ENCODE data around the gene TLR1.
"Not testable (repeated sequence)": the region's sequence is repeated elsewhere in the genome, so short reads cannot be mapped to it uniquely, and the experiment has no call there.

The TLR1 gene

DNA sequence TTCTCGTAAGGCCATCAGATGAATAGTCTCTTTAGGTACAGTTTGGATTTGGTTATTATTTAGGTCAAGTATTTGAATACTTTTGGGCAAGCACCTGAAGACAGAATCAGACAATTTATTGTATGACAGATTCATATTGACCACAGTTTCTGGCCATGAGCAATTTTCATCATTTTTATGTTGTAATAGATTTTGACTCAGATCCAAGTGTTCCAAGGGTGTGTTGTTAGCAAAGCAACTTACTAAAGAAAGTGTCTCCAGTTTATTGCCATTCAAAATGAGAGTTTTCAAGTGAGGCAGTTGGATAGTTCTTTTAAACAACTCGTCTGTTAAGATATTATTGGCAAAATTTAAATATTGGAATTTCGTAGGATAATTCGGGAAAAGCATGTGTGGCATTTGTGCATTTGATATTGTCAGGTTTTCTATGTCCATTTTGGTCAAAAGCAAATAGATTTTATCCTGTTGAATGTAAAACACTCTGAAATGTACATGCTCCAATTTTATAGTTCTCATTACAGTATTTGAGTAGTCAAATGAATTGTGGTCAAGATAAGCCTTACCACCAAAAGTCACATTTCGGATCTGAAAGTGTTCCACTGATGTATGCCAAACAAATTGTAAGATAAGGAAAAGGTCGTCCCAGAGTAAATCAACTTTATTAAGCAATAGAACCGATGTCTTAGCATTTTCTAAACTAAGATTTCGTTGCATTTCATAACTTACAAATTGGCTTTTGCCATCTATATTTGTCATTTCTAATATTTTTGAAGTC, 30.2 kb downstream of the TLR1 start:
- no peak for DNase-seq

DNA sequence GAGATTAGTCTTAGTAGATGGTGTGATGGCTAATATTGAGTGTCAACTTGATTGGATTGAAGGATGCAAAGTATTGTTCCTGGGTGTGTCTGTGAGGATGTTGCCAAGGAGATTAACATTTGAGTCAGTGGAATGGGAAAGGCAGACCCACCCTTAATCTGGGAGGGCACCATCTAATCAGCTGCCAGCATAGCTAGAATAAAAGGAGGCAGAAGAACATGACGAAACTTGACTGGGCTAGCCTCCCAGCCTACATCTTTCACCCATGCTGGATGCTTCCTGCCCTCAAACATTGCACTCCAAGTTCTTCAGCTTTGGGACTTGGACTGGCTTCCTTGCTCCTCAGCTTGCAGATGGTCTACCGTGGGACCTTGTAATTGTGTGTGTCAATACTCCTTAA, 34.3 kb downstream of the TLR1 start:
- not testable (repeated sequence) for DNase-seq

DNA sequence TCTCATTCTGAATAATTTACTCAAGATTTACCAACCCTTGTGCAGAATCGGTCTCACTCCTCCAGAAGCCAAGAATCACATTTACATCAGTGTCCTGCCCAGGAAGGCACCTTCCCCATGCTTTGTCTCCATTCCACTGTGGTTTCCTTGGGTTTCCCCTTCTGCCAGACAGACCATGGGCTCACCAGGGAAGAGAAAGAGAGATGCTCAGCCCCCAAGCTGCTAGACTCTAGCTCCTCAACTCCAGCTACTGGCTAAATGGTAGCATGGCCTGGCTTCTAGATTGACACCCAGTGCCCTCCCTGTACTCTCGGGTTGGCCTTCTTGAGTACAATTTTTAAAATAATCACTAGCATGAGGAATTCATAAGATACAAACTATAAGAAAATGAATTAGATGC, 34.7 kb downstream of the TLR1 start:
- DNase-seq = no peak

DNA sequence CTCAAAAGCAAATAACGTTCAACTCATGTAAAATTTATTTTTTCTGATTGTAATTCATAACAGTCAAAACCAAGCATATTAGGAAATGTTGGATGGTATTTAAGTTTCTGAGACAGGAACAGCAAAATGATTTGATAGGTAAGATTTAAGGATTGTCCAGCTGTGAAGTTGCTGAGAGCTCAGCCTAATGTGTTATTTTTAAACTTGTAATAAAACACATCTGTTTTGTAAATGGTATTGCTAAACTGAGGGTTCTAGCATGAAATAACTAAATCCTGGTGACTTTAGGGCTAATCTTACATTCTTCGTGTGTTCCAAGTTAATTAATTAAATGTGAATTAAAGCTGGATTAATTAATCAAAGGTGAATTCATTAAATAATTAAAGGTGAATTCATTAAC, 35.1 kb downstream of the TLR1 start:
- DNase-seq = no peak

DNA sequence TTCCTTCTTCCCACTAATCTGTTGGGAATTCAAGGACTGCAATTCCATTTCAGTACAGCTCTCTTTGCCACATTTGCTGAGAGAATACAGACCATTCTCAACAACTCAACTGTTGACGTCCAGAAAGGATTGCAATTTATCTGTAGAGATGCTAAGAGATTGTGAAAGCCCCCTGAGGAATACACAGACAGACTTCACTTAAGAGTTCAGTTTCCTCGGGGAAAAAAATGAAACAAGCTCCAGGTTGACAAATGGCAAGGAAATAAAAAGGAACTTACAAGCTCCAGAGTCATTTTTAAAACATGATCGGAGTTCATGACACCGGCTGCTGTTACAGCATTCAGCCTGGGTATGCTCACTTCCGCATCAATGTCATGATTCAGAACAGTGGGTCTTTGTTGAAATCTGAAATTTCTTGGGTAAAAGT, 35.6 kb downstream of the TLR1 start:
- no peak for DNase-seq

DNA sequence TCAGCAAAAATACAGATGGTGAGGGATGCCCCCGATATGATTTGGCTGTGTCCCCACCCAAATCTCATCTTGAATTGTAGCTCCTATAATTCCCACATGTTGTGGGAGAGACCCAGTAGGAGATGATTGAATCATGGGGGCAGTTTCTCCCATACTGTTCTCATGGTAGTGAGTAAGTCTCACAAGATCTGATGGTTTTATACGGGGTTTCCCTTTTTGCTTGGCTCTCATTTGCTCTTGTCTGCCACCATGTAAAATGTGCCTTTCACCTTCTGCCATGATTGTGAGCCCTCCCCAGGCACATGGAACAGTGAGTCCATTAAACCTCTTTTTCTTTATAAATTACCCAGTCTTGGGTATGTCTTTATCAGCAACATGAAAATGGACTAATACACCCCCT, 37.7 kb downstream of the TLR1 start:
- not testable (repeated sequence) for DNase-seq

DNA sequence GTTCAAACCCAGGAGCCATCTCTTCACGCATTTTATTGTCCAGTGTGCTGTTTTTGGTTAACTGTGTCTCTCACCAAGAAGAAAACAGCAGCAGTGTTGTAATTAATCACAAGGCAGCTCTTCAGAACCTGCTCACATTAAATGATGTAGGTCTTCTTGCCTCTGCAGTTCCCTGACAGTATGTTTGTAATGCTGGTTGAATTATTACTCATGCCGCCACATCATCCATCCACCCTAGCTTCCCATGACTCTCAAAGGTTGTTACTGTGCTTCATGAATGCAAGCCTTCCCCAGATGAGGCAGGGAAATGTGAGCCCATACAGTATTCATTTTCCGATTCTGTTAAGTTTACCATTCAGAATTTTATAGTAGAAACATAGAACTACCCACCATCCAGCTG, 39.2 kb downstream of the TLR1 start:
- no peak for DNase-seq

DNA sequence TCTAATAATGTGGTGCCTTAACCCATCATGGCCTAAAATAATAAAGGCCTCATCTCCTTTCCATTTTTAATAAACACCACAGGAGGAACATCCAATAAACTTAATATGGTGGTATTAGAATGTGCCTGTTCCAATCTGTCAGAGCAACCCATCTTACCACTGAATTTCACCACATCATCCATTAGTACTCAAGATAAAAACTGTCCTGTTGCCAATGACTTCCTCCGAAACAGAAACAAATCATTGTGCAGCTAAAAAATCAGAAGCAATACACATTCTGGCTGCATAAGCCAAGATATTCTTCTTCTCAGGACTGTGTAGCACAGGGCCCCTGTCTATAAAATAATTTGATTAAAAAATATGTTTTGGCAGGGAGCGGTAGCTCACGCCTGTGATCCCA, 40.3 kb downstream of the TLR1 start:
- DNase-seq = no peak

DNA sequence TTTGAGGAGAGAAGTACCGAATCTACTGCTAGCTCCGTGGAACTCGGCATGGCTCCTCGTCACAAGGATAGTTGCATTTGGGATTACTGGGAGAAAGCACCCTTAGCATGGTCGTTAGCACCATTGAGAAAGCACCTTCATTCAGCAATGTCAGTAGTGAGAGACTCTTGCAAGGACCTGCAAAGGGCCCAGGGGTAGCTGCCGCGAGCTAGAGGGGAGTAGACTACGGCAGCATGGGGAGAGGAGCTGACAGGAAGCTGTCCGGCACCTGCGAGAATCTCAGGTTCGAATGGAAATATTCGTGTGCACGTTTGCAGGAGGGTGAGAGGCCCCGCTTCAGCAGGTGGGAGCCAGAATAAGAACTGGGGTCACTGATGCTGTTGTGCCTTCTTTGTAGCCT, 42.0 kb downstream of the TLR1 start:
- DNase-seq = no peak

DNA sequence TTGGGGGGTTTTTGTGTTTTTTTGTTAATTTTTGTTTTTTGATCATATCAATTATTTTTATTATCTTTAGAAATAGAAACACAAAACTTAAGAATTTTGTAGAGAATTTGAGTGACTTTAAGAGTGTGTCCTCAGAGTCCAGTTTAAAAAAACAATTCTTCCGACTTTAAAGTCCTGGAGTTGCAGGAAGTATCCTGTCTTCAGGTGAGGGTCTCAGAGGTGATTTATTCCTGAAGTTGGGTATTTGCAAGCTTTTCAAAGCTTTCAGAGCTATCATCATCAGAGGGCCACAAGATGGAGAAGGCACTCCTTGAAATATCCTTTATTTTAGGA, 44.8 kb downstream of the TLR1 start:
- DNase-seq = no peak

DNA sequence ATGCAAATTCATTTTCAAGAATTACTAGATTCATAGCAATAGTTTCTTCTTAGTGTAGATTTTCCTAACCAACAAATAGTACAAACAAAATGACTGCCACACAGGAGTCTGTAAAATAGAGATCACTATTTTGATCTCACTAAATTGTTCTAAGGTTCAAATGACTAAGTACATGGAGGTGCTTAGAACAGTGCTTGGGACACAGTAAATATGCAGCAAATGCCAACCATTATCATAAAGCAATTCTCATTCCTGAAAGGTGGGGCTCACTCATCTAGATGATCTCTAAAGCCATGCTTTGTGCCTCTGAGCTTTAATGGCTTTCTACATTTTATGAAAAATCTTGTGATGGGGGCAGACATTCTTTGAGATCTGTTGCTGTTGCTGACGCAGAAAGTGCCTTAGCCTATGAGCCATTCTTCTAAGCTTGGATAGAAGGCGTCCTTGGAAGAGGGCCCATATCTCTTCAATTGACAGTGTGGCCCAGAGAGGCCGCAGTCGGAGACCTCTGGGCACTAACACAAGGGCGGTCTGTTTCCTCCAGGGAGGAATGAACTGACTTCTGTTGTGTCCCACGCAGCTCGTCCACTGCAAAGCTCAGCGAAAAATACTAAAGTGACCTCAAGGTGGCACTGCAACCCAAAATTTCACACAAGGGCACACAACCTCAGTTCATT, 45.3 kb downstream of the TLR1 start:
- DNase-seq = peak; percentile 71

DNA sequence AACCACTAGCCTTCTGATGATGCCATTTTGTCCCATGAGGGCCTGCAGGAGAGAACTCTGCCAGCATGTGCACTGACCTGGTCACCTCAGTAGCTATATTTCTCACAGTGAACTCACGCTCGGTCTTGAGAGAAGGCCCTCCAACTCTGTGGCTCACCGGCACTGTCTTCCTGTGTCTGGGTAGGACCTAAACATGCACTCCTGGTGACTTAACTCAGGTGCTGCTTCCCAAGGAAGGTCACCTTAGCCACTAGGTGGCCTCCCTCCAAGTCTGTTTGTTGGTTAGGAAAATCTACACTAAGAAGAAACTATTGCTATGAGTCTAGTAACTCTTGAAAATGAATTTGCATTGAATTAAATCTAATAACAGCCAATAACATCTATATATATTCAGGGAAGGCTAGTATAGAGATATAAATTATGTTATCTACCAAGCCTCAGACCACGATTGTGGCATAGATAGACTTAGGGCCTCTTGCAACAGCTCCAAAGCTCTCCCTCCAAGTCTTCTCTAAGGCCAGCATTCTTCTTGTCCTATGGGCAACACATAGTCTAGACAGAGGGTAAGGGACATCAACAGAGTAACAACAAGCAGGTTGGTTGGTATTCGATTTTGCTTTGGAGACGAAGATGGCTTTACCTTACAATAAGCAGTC, 46.5 kb downstream of the TLR1 start:
- DNase-seq = no peak

DNA sequence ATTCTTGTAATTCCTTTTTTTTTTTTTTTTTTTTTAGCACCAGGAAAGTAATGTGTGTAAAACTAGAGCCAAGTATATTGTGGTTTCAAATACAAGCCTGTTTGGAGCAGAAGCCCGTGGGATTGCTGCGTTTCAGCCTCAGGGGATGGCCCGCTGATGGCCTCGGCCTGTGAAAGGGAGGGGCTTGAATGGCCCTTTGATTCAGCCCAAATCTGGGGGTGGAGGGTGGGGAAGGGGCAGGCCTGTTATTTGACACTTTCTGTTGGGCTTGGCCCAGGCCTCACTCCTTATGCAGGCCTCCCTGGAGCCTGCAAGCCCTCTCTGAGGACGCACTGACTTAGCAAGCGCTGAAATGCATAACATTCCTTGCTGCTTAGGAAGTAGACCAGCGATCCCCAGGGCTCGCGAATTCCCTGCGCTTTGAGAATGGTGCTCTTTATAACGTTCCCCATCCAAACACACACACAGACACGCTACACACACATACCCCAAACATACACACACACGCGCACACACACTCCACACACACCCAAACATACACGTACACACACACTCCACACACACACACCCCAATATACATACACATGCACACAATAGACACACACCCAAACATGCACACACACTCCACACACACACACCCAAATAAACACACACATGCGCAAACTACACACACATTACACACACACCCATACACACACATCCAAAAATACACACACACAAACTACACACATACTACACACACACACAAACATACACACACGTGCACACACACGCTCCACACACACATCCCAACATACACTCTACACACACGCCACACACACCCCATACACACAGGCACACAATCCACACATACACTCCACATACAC, 51.4 kb downstream of the TLR1 start:
- no peak for DNase-seq

DNA sequence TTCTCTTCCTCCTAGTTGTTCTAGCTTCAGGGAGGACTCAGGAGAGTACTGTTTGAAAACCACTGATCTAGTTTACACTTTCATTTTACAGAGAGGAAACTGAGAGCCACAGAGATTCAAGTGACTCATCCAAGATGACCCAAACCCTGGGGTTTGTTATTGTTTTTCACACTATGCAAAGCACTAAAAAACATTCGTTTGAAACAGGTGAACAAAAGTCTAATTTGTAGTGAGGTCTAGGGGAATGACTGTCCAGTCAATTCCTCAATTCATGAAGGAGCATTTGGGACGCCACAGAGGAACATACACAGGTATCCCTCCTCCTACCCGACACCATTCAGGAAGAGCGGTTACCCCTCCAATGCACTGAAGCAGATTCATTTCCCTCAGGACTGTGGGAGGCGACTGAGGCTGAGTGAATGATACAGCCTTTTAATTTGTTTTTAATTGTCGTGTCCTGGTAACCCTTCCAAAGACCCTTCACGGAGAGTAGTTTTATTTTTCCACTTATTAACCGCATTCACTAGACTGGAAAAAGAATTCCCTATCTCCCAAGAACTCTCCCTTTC, 52.1 kb downstream of the TLR1 start:
- no peak for DNase-seq

DNA sequence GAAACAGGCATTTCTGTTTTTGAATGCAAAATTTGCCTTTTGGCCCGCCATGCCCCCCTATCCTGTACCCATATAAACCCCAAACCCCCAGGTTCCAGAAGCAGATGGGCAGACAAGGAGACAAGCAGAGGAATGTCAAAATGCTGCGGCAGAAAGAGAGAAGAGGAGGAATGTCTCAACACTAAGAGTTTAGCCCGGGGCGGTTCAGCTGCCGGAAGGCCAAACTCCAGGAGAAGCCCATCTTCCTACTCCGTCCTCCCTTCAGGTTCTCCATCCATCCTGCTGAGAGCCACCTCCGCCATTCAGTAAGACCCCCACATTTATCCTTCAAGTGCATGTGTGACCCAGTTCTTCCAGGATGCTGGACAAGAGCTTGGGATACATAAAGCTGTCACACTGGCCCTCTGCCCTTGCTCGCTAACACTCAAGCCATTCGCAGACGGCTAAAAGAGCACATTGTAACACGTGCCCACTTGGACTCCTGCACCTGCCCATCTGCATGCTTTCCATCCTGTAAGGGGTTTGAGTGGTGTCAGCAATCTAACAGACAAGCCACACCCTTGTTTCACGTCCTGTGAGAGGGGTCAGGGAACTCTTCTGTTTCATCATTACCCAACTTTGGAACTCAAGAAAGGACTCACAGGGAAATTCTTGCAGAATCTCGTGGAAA, 53.1 kb downstream of the TLR1 start:
- DNase-seq = no peak

DNA sequence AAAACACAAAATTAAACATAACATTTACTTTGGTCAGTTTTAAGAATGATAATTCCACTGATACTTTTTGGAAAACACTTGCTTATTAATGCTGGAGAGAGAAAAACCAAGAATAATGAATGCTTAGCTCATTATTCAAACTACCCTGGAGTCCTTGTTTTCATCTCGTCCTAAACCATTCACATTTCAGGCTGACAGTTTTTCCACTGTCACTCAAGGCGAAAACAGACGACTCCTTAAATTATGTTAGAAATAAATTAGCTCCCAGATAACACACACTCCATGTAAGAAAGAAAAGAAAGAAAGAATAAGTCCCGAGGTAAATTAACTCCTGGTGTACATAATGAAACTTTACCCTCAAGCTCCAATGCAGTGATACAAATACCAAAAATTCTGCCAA, 55.3 kb downstream of the TLR1 start:
- DNase-seq = no peak

DNA sequence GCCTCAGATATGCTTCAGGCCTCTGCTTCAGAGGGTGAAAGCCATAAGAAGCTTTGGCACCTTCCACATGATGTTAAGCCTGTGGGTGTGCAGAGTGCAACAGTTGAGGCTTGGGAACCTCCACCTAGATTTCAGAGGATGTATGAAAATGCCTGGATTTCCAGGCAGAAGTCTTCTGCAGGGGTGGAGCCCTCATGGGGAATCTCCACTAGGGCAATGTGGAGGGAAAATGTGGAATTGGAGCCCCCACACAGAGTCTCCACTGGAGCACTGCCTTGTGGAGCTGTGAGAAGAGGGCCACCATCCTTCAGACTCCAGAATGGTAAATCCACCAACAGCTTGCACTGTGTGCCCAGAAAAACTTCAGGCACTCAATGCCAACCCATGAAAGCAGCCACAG, 57.0 kb downstream of the TLR1 start:
- no peak for DNase-seq
